COR-L47 (cell line): ENCODE measurements around the gene COG5.
"Not testable (repeated sequence)": the region's sequence is repeated elsewhere in the genome, so short reads cannot be mapped to it uniquely, and the experiment has no call there.

Source experiments
- DNase-seq: peaks from one replicate; lab custom pipeline; 2025; lab: John Stamatoyannopoulos, UW

Gene COG5

GRCh38 chr7:107579885-107580715, 16.4 kb upstream of the COG5 start, which contains the start of gene BCAP29:
Gene BCAP29, plus strand, starts transcription at chr7:107580246. Its CDS starts 527 bp downstream, at chr7:107580773.
- DNase-seq, result peak; percentile 58

DNA sequence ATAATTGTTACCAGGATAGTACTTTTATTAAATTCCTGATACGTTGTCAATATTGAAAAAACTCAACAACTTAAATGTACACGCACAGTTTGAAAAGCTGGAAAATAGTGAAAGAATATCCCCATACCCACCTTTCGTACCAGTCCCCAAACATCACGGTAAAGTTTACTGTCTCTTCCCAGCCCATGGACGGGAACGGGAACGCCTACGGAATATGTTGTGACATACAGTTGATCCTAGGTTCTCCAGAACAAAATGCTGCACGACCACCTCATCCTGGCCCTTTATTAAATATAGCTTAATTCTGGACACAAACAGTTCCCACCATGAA, 15.8 kb upstream of the COG5 start:
- DNase-seq, result no peak

- no peak for DNase-seq
Measured at GRCh38 chr7:107573537-107573936, 9.8 kb upstream of the COG5 start.

DNA sequence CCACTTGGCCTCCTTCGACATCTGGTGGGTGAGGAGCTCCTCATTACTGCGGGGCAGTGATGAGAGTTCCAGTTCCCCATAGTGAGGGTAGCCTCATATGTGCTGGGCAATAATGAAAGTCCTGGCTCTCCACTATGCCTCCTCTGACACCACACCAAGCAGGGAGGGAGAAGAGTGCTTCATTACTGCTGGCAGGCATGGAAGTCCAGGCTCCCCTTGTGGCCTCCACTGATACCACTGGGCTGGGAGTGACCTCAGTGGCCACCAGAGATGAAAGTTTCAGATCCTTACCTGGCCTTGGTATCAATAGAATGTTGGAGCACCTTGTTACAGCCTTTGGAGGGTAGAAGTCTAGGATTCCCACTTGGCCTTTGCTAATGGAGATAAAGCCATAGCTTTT, 6.6 kb upstream of the COG5 start:
- DNase-seq, result no peak

- no peak for DNase-seq
Measured at GRCh38 chr7:107564553-107565298, 1.0 kb upstream of the COG5 start.

DNA sequence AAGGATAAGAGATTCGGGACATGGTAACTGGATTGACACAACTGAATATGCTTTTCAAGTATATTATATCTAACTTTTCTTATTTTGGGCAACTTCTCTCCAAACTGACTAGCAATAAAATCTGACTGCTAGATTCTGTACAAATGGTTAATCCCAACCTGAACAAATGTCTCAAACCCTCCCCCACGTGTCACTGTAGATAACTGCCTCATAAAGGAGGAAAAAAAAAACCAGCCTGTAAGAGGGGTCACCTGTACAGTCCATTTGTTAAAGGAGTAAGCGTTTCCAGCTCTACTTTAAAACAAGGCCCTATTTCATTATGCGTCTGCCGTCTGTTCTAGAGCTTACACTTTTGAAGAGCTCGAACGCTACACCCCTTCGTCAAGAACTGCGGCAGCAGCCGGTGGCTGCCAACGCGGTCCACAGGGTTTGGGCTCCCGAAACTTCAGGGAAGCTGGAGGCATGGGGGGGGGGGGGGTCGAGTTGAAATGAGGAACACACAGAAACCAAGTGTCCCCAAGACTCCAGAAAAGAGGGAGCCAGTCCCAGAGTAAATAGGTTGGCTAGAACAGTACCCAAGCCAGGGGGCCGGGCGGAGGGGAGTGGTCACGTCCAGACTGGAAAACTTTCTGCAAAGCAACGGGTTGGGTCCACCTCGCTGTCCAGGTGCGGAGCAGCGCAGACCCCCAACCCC, 492 bp downstream of the COG5 start:
- DNase-seq, result peak; percentile 8

- DNase-seq, result no peak
Measured at GRCh38 chr7:107560898-107561516, 2.7 kb downstream of the COG5 start.

GRCh38 chr7:107559864-107560263, 3.9 kb downstream of the COG5 start:
- DNase-seq, result no peak

GRCh38 chr7:107555893-107556292, 7.8 kb downstream of the COG5 start:
- no peak for DNase-seq

GRCh38 chr7:107551936-107552335, 11.8 kb downstream of the COG5 start:
- no peak for DNase-seq

DNA sequence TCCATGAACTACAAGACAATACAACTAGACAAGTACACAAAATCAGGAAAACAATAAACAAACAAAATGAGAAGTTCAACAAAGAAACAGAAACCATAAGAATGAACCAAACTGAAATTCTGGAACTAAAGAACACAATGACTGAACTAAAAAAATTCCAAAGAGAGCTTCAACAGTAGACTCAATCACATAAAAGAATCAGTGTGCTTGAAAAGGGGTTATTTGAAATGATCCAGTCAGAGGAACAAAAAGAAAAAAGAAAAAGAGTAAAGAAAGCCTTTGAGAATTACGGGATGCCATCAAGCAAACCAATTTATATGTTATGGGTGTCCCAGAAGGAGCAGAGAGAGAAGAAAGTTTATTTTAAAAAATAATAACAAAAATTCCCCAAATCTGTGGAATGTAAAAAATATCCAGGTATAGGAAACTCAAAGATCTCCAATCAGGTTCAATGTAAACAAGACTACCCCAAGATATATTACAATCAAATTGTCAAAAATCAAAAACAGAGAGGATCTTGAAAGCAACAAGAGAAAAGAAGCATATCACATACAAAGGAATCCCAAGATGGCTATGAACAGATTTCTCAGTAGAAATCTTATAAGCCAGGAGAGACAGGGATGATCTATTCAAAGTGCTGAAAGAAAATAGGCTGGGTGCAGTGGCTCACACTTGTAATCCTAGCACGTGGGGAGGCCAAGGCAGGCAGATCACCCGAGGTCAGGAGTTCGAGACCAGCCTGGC, 18.7 kb downstream of the COG5 start:
- DNase-seq, result no peak

GRCh38 chr7:107543338-107543993, 20.3 kb downstream of the COG5 start:
- DNase-seq, result no peak

- peak; percentile 84 for DNase-seq
Measured at GRCh38 chr7:107538001-107538400, 25.7 kb downstream of the COG5 start.

GRCh38 chr7:107537228-107537627, 26.5 kb downstream of the COG5 start:
- DNase-seq, result not testable (repeated sequence)

- no peak for DNase-seq
Measured at GRCh38 chr7:107534139-107534538, 29.6 kb downstream of the COG5 start.

GRCh38 chr7:107530751-107531150, 33.0 kb downstream of the COG5 start:
- no peak for DNase-seq

DNA sequence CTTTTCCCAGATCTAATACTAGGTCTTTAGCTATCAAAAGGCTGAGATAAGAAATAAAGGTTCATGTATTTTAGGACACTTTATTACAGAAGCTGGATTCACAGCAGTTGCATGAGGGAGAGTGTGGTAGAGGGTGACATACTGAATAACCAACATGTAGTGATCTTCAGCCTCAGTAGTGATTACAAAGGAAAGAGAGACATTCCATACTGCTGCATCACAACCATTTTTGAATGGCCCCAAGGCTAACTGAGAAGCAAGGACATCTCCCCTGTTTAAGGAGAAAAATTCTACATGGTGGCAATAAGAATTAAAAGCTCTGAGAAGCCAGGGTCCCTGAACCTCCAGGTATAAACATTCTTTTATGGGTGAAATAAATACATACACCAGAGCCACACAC, 35.3 kb downstream of the COG5 start:
- no peak for DNase-seq

DNA sequence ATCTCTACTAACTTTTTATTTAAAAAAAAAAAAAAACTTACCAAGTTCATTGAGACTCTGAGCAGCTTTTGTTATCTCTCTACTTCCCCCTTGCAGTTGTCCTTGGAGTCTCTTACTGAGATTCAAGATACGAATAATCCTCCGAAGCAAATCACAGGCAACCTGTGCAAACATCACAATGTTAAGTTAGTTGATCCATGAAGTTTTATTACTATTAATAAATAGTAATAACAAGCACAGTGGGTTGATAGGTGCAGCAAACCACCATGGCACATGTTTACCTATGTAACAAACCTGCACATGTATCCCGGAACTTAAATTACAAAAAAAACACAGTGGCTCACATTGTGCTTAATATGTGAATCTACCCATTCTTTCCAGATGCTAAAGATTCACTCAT, 36.5 kb downstream of the COG5 start:
- DNase-seq, result no peak

DNA sequence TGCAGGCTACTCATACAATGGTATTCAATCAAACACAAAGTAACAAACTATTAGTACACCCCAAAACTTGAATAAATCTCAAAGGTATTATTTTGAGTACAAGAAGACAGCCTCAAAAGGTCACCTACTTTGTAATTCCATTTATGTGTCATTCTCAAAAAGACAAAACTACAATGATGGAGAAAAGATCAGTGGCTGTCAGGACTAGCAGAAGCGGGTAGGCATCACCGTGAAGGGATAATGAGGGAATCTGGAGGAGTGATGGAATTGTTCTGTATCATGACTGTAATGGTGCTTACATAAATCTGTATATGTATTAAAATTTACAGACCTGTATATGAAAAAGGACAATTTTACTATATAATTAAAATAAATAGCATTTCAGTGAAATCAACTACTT, 37.0 kb downstream of the COG5 start:
- no peak for DNase-seq

- peak; percentile 18 for DNase-seq
Measured at GRCh38 chr7:107506674-107507339, 56.9 kb downstream of the COG5 start.
